HepG2 (cell line): ENCODE data around the gene MINDY3. TPM values are rescaled to one million over a fixed set of nuclear protein-coding genes. Genes with fewer than 3 reads are reported as not detected.

Experiments used
- ATAC-seq: fragments of 200-7000 bp; cut with Tn5 transposase; 3 replicates; pipeline ENCODE4 v1.9.1; 2020; ENCODE audit warnings: mild to moderate bottlenecking, moderate library complexity
- BruUV-seq: library from RNA; stranded (reverse); fragments of 400-500 nt; replicated peaks from 2 replicates; lab custom pipeline; 2021; lab: Mats Ljungman, UMichigan
- CTCF ChIA-PET: fragments of 300-600 bp; formaldehyde crosslinking; extraction: SDS; loops from one replicate; lab custom pipeline; 2021; ENCODE audit warnings: low total read pairs, inconsistent platforms, low intra/inter-chr PET ratio; lab: Yijun Ruan, JAX
- POLR2A ChIA-PET: fragments of 350-600 bp; sonication (Branson Sonifier 250); formaldehyde crosslinking; loops from one replicate; lab custom pipeline; 2020; ENCODE audit warnings: antibody characterized with exemption, inconsistent platforms; lab: Yijun Ruan, JAX
- DNase-seq: peaks from one replicate; pipeline ENCODE4 v3.0.0-alpha.2; 2015; ENCODE audit warnings: low spot score
- FAIRE-seq: peaks from 3 replicates; lab custom pipeline; 2011; peaks lifted over from hg19 to GRCh38; lab: Jason Lieb, UNC
- H2AFZ ChIP-seq: one replicate; pipeline ENCODE4 v1.6.1; 2011; ENCODE audit warnings: low read length, inconsistent platforms
- H3K27ac ChIP-seq: fragments of 300-600 bp; 3 replicates; pipeline ENCODE4 v1.8.0; 2011; ENCODE audit warnings: mixed run types, mild to moderate bottlenecking, mixed read lengths, low read length, inconsistent platforms; ENCODE audit not compliant: insufficient read depth; ENCODE audit errors: extremely low read length
- H3K27me3 ChIP-seq, 2 experiments: fragments of 200-600 bp in 1 of 2; 2 replicates in 1 of 2; 3 replicates in 1 of 2; pipeline versions ENCODE4 v1.6.0 to v1.8.0; 2011; ENCODE audit warnings: low read length in 2 of 2, mild to moderate bottlenecking in 2 of 2, moderate library complexity in 2 of 2, inconsistent platforms in 1 of 2; ENCODE audit not compliant: insufficient read depth in 2 of 2, control insufficient read depth in 1 of 2
- H3K36me3 ChIP-seq, 2 experiments: fragments of 200-600 bp in 1 of 2; replicated peaks in 1 of 2; 2 replicates in 1 of 2; 3 replicates in 1 of 2; pipeline versions ENCODE4 v1.5.1 to v1.8.0; 2011; ENCODE audit warnings: low read length in 2 of 2, inconsistent platforms in 1 of 2; ENCODE audit not compliant: insufficient read depth in 2 of 2, control insufficient read depth in 1 of 2
- H3K4me1 ChIP-seq: 2 replicates; pipeline ENCODE4 v1.5.1; 2012; ENCODE audit warnings: low read length, inconsistent platforms; ENCODE audit not compliant: insufficient read depth
- H3K4me2 ChIP-seq: 2 replicates; pipeline ENCODE4 v1.6.0; 2011; ENCODE audit warnings: low read depth, low read length, inconsistent platforms
- H3K4me3 ChIP-seq, 3 experiments: fragments of 200-600 bp in 1 of 3; sonication (generic), shearing (Covaris generic) in 1 of 3; replicated peaks in 1 of 3; 2 replicates each; pipeline ENCODE4 v1.5.1; 2011 to 2016; ENCODE audit warnings: low read length in 3 of 3, inconsistent platforms in 2 of 3, low read depth in 2 of 3, mild to moderate bottlenecking in 2 of 3, control low read depth in 1 of 3, mixed read lengths in 1 of 3; ENCODE audit not compliant: insufficient read depth in 1 of 3
- H3K79me2 ChIP-seq: one replicate; pipeline ENCODE4 v1.6.1; 2011; ENCODE audit warnings: low read length, inconsistent platforms; ENCODE audit not compliant: insufficient read depth
- H3K9ac ChIP-seq: 2 replicates; pipeline ENCODE4 v1.6.0; 2011; ENCODE audit warnings: mild to moderate bottlenecking, low read depth, low read length, inconsistent platforms; ENCODE audit not compliant: insufficient read depth
- H3K9me3 ChIP-seq: 2 replicates; pipeline ENCODE4 v1.5.1; 2012; ENCODE audit warnings: mild to moderate bottlenecking, low read length
- H4K20me1 ChIP-seq: 2 replicates; pipeline ENCODE4 v1.6.0; 2011; ENCODE audit warnings: inconsistent platforms, mild to moderate bottlenecking, low read length, moderate library complexity; ENCODE audit not compliant: insufficient read depth
- GATAD1 ChIP-seq: IDR thresholded peaks from 2 replicates; pipeline ENCODE4 v1.6.1; 2016; ENCODE audit warnings: missing genetic modification reagents, missing compliant biosample characterization
- JUNB ChIP-seq: sonication (generic); formaldehyde crosslinking; IDR thresholded peaks from 2 replicates; pipeline ENCODE4 v1.8.0; 2022; ENCODE audit warnings: missing genetic modification reagents, mild to moderate bottlenecking, borderline replicate concordance
- ZBTB8A ChIP-seq: sonication (generic); formaldehyde crosslinking; IDR thresholded peaks from 2 replicates; pipeline ENCODE4 v1.4.0; 2020; ENCODE audit warnings: mild to moderate bottlenecking, low read depth, missing genetic modification reagents, borderline replicate concordance
- ZNF12 ChIP-seq: sonication (generic); formaldehyde crosslinking; IDR thresholded peaks from 2 replicates; pipeline ENCODE4 v1.5.0; 2020; ENCODE audit warnings: missing genetic modification reagents
- ZNF329 ChIP-seq: sonication (generic); formaldehyde crosslinking; IDR thresholded peaks from 2 replicates; pipeline ENCODE4 v1.9.0; 2021; ENCODE audit warnings: low read depth, mild to moderate bottlenecking, missing genetic modification reagents
- ZNF616 ChIP-seq: sonication (generic); formaldehyde crosslinking; IDR thresholded peaks from 2 replicates; pipeline ENCODE4 v1.5.0; 2020; ENCODE audit warnings: low read depth, mild to moderate bottlenecking, missing genetic modification reagents
- ZNF773 ChIP-seq: sonication (generic); formaldehyde crosslinking; IDR thresholded peaks from 2 replicates; pipeline ENCODE4 v1.4.0; 2020; ENCODE audit warnings: missing genetic modification reagents, borderline replicate concordance
- WGBS: methylation state at CpG from one replicate; pipeline ENCODE4 v1.1.6; 2017; ENCODE audit warnings: low lambda C conversion rate; 5-methylcytosine and 5-hydroxymethylcytosine counted together
- in situ Hi-C: cut with HindIII; loops from 2 replicates; pipeline ENCODE4 v1.10.0; 2017; ENCODE audit warnings: low pct_unique_long_range_greater_than_20kb; ENCODE audit not compliant: extremely low pct_ligation_motif_present
- intact Hi-C: fragments of 100-400 bp; cut with micrococcal nuclease; formaldehyde crosslinking; loops from one replicate; pipeline ENCODE4 v1.10.0; 2022; ENCODE audit not compliant: unreplicated experiment
- polyA plus RNA-seq, 8 experiments: library from polyadenylated mRNA; depleted of rRNA in 3 of 8; stranded (reverse) in 7 of 8; unstranded in 1 of 8; fragments of >200 nt; fragmentation: Illumina TruSeq in 4 of 8; extraction: Trizol in 4 of 8; gene quantifications; 2 replicates each; pipeline versions ENCODE4 v1.2.1 to v1.2.3, GENCODE V29; 2011 to 2016; ENCODE audit warnings: low read depth in 4 of 8, missing spikeins in 1 of 8, mixed read lengths in 1 of 8; ENCODE audit not compliant: insufficient read depth in 1 of 8
- total RNA-seq, 5 experiments: library from RNA; depleted of rRNA; stranded (reverse); fragments of >200 nt; fragmentation: Illumina TruSeq; extraction: Trizol; gene quantifications; 2 replicates each; pipeline ENCODE4 v1.2.3, GENCODE V29; 2016; ENCODE audit warnings: low read depth in 1 of 5
- TF ChIP-seq, protein P1 (sequence below): sonication (generic); formaldehyde crosslinking; IDR thresholded peaks from 2 replicates; pipeline ENCODE4 v1.4.0; 2020; ENCODE audit warnings: missing genetic modification reagents, borderline replicate concordance
- TF ChIP-seq, protein P2 (sequence below): sonication (generic); formaldehyde crosslinking; IDR thresholded peaks from 2 replicates; pipeline ENCODE4 v1.4.0; 2020; ENCODE audit warnings: missing genetic modification reagents, borderline replicate concordance

The MINDY3 gene
- total and polyA plus RNA-seq, 2 of the 13 experiments (the other 11 are each of a cell fraction or from before 2014, with no cell fraction given), result 6.4 to 17.5 TPM

GRCh38 chr10:15865304-15865703, 5.0 kb upstream of the MINDY3 start:
- no peak overlapping the region for H3K9ac ChIP-seq
- intact Hi-C loops (no loop called here), in situ Hi-C loops (loop anchor here (25.0 kb wide), 1 partner anchor 1372 kb away; the partner anchor contains the start of gene VIM)
- peaks cover 6% of the 10 kb centered on the region; the same call in 1 of the 2 replicates for H3K4me1 ChIP-seq
- POLR2A ChIA-PET, result no interaction called here
- peaks cover 0 to 11% of the 10 kb centered on the region in 2 experiments; a peak in 2 of 5 replicates for H3K27me3 ChIP-seq
- H3K36me3 ChIP-seq, result no peaks in the 10 kb centered on the region
- WGBS, result 49% methylated on average over 7 of the region's 7 CpGs
- H2AFZ ChIP-seq, result no peak overlapping the region
- H3K9me3 ChIP-seq, result no peaks in the 10 kb centered on the region
- ATAC-seq, result no peak
- no peak for FAIRE-seq
- H3K27ac ChIP-seq, result no peak overlapping the region
- H4K20me1 ChIP-seq, result no peaks in the 10 kb centered on the region
- TF ChIP-seq ZBTB8A (CRISPR knock-in tag) (no peak), ZNF12 (CRISPR knock-in tag) (peak; percentile 92)
- H3K79me2 ChIP-seq, result no peaks in the 10 kb centered on the region
- CTCF ChIA-PET, result no interaction called here
- DNase-seq, result no peak
- H3K4me2 ChIP-seq, result no peak overlapping the region
- no peak overlapping the region for H3K4me3 ChIP-seq
- BruUV-seq, result no TSS peak

- ATAC-seq (no peak), FAIRE-seq (no peak), DNase-seq (no peak)
- Histone ChIP-seq H3K36me3 (no peaks in the 10 kb centered on the region), H3K9me3 (no peaks in the 10 kb centered on the region), H3K4me1 (peaks cover 6% of the 10 kb centered on the region; the same call in 1 of the 2 replicates), H3K9ac (no peak overlapping the region), H3K27ac (no peak overlapping the region), H3K4me3 (no peak overlapping the region), H3K4me2 (no peak overlapping the region), H3K79me2 (peaks cover 2% of the 10 kb centered on the region), H4K20me1 (no peaks in the 10 kb centered on the region), H3K27me3 (peaks cover 0 to 11% of the 10 kb centered on the region in 2 experiments; a peak in 2 of 5 replicates), H2AFZ (no peak overlapping the region)
- ChIA-PET POLR2A (no interaction called here), CTCF (no interaction called here)
- intact Hi-C loops (no loop called here), in situ Hi-C loops (loop anchor here (25.0 kb wide), 1 partner anchor 1373 kb away; the partner anchor contains the start of gene VIM)
- BruUV-seq, result no TSS peak
- 73% methylated on average over 2 of the region's 2 CpGs for WGBS
- TF ChIP-seq, protein P1, sequence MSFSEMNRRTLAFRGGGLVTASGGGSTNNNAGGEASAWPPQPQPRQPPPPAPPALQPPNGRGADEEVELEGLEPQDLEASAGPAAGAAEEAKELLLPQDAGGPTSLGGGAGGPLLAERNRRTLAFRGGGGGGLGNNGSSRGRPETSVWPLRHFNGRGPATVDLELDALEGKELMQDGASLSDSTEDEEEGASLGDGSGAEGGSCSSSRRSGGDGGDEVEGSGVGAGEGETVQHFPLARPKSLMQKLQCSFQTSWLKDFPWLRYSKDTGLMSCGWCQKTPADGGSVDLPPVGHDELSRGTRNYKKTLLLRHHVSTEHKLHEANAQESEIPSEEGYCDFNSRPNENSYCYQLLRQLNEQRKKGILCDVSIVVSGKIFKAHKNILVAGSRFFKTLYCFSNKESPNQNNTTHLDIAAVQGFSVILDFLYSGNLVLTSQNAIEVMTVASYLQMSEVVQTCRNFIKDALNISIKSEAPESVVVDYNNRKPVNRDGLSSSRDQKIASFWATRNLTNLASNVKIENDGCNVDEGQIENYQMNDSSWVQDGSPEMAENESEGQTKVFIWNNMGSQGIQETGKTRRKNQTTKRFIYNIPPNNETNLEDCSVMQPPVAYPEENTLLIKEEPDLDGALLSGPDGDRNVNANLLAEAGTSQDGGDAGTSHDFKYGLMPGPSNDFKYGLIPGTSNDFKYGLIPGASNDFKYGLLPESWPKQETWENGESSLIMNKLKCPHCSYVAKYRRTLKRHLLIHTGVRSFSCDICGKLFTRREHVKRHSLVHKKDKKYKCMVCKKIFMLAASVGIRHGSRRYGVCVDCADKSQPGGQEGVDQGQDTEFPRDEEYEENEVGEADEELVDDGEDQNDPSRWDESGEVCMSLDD (CRISPR knock-in tag), result no peak
- TF ChIP-seq ZNF616 (CRISPR knock-in tag) (no peak), ZNF773 (CRISPR knock-in tag) (no peak), ZNF329 (CRISPR knock-in tag) (no peak), GATAD1 (CRISPR knock-in tag) (no peak), JUNB (CRISPR knock-in tag) (no peak)
- TF ChIP-seq, protein P2, sequence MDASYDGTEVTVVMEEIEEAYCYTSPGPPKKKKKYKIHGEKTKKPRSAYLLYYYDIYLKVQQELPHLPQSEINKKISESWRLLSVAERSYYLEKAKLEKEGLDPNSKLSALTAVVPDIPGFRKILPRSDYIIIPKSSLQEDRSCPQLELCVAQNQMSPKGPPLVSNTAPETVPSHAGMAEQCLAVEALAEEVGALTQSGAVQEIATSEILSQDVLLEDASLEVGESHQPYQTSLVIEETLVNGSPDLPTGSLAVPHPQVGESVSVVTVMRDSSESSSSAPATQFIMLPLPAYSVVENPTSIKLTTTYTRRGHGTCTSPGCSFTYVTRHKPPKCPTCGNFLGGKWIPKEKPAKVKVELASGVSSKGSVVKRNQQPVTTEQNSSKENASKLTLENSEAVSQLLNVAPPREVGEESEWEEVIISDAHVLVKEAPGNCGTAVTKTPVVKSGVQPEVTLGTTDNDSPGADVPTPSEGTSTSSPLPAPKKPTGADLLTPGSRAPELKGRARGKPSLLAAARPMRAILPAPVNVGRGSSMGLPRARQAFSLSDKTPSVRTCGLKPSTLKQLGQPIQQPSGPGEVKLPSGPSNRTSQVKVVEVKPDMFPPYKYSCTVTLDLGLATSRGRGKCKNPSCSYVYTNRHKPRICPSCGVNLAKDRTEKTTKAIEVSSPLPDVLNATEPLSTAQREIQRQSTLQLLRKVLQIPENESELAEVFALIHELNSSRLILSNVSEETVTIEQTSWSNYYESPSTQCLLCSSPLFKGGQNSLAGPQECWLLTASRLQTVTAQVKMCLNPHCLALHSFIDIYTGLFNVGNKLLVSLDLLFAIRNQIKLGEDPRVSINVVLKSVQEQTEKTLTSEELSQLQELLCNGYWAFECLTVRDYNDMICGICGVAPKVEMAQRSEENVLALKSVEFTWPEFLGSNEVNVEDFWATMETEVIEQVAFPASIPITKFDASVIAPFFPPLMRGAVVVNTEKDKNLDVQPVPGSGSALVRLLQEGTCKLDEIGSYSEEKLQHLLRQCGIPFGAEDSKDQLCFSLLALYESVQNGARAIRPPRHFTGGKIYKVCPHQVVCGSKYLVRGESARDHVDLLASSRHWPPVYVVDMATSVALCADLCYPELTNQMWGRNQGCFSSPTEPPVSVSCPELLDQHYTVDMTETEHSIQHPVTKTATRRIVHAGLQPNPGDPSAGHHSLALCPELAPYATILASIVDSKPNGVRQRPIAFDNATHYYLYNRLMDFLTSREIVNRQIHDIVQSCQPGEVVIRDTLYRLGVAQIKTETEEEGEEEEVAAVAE, result no peak
Measured at GRCh38 chr10:15864419-15864818, 4.1 kb upstream of the MINDY3 start.
